K562 (cell line): ENCODE results near the gene ALOX12. TPM values are rescaled to one million over a fixed set of nuclear protein-coding genes. Genes with fewer than 3 reads are reported as not detected.

ENCODE experiments used
- ATF1 ChIP-seq, 2 experiments: fragments of 450-650 bp in 1 of 2; IDR thresholded peaks; 2 replicates each; pipeline ENCODE4 v1.6.1; 2016; ENCODE audit warnings: missing compliant biosample characterization in 1 of 2, missing genetic modification characterization in 1 of 2
- DNMT1 ChIP-seq: fragments of 450-650 bp; IDR thresholded peaks from 2 replicates; pipeline ENCODE4 v1.6.1; 2016; ENCODE audit warnings: antibody characterized with exemption, mild to moderate bottlenecking
- ESRRA ChIP-seq: fragments of 450-650 bp; IDR thresholded peaks from 2 replicates; pipeline ENCODE4 v1.6.1; 2014; ENCODE audit warnings: low read depth, mild to moderate bottlenecking, moderate library complexity, borderline replicate concordance
- HEY1 ChIP-seq: fragments of 250-450 bp; sonication (Bioruptor Pico); IDR thresholded peaks from 2 replicates; pipeline ENCODE4 v1.5.0; 2020; ENCODE audit warnings: mild to moderate bottlenecking, moderate library complexity, borderline replicate concordance
- KAT7 ChIP-seq: sonication (generic); formaldehyde crosslinking; IDR thresholded peaks from 2 replicates; pipeline ENCODE4 v1.8.0; 2022; ENCODE audit warnings: missing genetic modification reagents, mild to moderate bottlenecking, borderline replicate concordance
- KDM4B ChIP-seq, 2 experiments: fragments of 450-650 bp in 1 of 2; sonication (generic) in 1 of 2; IDR thresholded peaks; 2 replicates each; pipeline ENCODE4 v1.6.1; 2016 to 2017; ENCODE audit warnings: borderline replicate concordance in 2 of 2, antibody characterized with exemption in 1 of 2, low read depth in 1 of 2, mild to moderate bottlenecking in 1 of 2
- LCOR ChIP-seq: sonication (generic); formaldehyde crosslinking; IDR thresholded peaks from 2 replicates; pipeline ENCODE4 v1.8.0; 2022; ENCODE audit warnings: mild to moderate bottlenecking, missing genetic modification reagents
- MBD2 ChIP-seq: sonication (generic); IDR thresholded peaks from 2 replicates; pipeline ENCODE4 v1.6.1; 2016; ENCODE audit warnings: low read depth, borderline replicate concordance
- MCM5 ChIP-seq: fragments of 450-650 bp; IDR thresholded peaks from 2 replicates; pipeline ENCODE4 v1.6.1; 2016; ENCODE audit warnings: low read depth
- NFIC ChIP-seq: fragments of 450-650 bp; IDR thresholded peaks from 2 replicates; pipeline ENCODE4 v1.6.1; 2017; ENCODE audit warnings: mild to moderate bottlenecking, inconsistent platforms
- POLR2G ChIP-seq: fragments of 200-400 bp; formaldehyde crosslinking; IDR thresholded peaks from 2 replicates; pipeline ENCODE4 v1.6.1; 2017; ENCODE audit warnings: low read depth, mild to moderate bottlenecking, antibody characterized with exemption, low read length, moderate library complexity
- SAFB ChIP-seq: fragments of 200-400 bp; formaldehyde crosslinking; IDR thresholded peaks from 2 replicates; pipeline ENCODE4 v1.6.1; 2017; ENCODE audit warnings: low read depth, low read length, borderline replicate concordance
- TARDBP ChIP-seq: fragments of 450-650 bp; IDR thresholded peaks from 2 replicates; pipeline ENCODE4 v1.6.1; 2016
- ZC3H8 ChIP-seq: fragments of 450-650 bp; IDR thresholded peaks from 2 replicates; pipeline ENCODE4 v1.6.1; 2017
- ZFP30 ChIP-seq: fragments of 250-450 bp; sonication (Bioruptor Pico); IDR thresholded peaks from 2 replicates; pipeline ENCODE4 v1.8.0; 2022; ENCODE audit warnings: moderate library complexity, mild to moderate bottlenecking, inconsistent platforms, borderline replicate concordance
- ZNF764 ChIP-seq: fragments of 250-450 bp; sonication (Bioruptor Pico); IDR thresholded peaks from 2 replicates; pipeline ENCODE4 v1.4.0; 2020; ENCODE audit warnings: low read depth, mild to moderate bottlenecking, moderate library complexity
- polyA plus RNA-seq, 8 experiments: library from polyadenylated mRNA; depleted of rRNA in 4 of 8; stranded (reverse) in 5 of 8; unstranded in 3 of 8; fragments of >200 nt; fragmentation: Nextera tagmentation in 2 of 8; fragmentation: Illumina TruSeq in 1 of 8; extraction: Ambion mirVana in 2 of 8; extraction: Trizol in 1 of 8; gene quantifications; 2 replicates each; pipeline versions ENCODE4 v1.2.1 to v1.2.3, GENCODE V29; 2011 to 2014; ENCODE audit warnings: inconsistent platforms in 1 of 8, missing spikeins in 1 of 8
- total RNA-seq, 7 experiments: library from RNA; depleted of rRNA in 6 of 7; stranded (reverse); fragments of >200 nt in 6 of 7; fragmentation: Illumina TruSeq in 2 of 7; extraction: Trizol in 2 of 7; gene quantifications; 2 replicates each; pipeline versions ENCODE4 v1.2.1 to v1.2.3, GENCODE V29; 2011 to 2021; ENCODE audit warnings: low replicate concordance in 1 of 7
- TF ChIP-seq, protein P1 (sequence below), 2 experiments: fragments of 450-650 bp; conservative IDR thresholded peaks; 2 replicates each; pipeline ENCODE4 v1.6.1; 2017; ENCODE audit warnings: mild to moderate bottlenecking in 2 of 2, moderate library complexity in 2 of 2
- TF ChIP-seq, protein P2 (sequence below): fragments of 450-650 bp; IDR thresholded peaks from 2 replicates; pipeline ENCODE4 v1.6.1; 2016; ENCODE audit warnings: borderline replicate concordance
- TF ChIP-seq, protein P3 (sequence below): IDR thresholded peaks from 2 replicates; pipeline ENCODE4 v1.6.1; 2014; ENCODE audit warnings: antibody characterized with exemption
- TF ChIP-seq, protein P4 (sequence below): sonication (generic); formaldehyde crosslinking; IDR thresholded peaks from 2 replicates; pipeline ENCODE4 v1.8.0; 2022; ENCODE audit warnings: mild to moderate bottlenecking, missing genetic modification reagents
- TF ChIP-seq, protein P5 (sequence below): sonication (generic); formaldehyde crosslinking; IDR thresholded peaks from 2 replicates; pipeline ENCODE4 v1.9.0; 2022; ENCODE audit warnings: mild to moderate bottlenecking, missing genetic modification reagents

ALOX12 gene
- total and polyA plus RNA-seq, 9 of the 15 experiments (the other 6 are each of a cell fraction or from before 2014, with no cell fraction given): 0.09 to 1.1 (median 0.47) TPM; not detected in 1

DNA sequence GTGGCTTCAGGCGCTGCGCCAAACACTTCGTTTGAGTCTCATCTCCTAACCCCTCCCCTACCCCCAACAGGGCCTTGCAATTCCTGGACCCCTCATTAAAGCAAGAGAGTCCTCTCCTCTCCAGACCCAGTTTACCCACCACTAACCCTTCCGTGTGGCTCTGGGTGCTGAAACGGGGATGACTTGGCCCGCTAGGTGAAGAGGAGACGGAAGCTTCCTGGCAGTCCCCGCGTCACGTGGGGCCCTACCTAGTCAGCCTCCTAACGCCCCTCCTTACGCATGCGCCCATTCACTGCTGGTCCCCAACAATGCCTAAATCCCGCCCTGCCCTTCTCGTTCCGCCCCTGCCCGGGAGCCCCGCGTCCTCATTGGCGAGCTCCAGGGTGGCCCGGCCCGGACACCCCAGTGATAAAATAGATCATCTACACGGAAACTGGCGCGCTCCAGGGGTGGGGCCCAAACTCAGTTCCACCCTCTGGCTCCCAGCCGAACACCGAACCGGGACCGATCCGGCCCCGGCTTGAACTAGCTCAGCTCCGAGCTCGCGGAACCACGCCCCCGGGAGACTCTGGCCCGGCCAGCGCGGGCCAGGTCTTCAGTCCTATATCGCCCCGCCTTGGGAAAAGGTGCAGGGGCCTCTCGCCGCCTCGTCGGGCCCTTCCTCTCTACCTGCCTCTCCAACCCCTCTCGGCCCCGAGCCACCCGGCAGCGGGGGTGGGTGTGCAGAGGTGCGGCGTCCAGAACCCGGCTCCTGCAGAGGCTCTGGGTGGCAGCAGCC lies 39.9 kb downstream of the ALOX12 start, which contains the start of gene SLC16A13 (continued):
- TF ChIP-seq, protein P1, sequence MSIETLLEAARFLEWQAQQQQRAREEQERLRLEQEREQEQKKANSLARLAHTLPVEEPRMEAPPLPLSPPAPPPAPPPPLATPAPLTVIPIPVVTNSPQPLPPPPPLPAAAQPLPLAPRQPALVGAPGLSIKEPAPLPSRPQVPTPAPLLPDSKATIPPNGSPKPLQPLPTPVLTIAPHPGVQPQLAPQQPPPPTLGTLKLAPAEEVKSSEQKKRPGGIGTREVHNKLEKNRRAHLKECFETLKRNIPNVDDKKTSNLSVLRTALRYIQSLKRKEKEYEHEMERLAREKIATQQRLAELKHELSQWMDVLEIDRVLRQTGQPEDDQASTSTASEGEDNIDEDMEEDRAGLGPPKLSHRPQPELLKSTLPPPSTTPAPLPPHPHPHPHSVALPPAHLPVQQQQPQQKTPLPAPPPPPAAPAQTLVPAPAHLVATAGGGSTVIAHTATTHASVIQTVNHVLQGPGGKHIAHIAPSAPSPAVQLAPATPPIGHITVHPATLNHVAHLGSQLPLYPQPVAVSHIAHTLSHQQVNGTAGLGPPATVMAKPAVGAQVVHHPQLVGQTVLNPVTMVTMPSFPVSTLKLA (conservative IDR thresholded peaks at IDR 0.05): peak; percentile 65 to 75; a peak in 3 of 4 replicates
- TF ChIP-seq TARDBP (no peak), KAT7 (CRISPR knock-in tag) (peak; percentile 76; the same call in 1 of the 2 replicates), KDM4B (IDR thresholded peaks at IDR 0.05; ENCODE audit: borderline replicate concordance in 2 of 2, low read depth in 1 of 2) (peak in 1 of 2 experiments; percentile 42; a peak in 1 of 4 replicates), ZNF764 (CRISPR knock-in tag) (no peak), MBD2 (no peak), ZFP30 (CRISPR knock-in tag) (no peak), ATF1 (CRISPR knock-in tag; IDR thresholded peaks at IDR 0.05) (no peak), ATF1 (tag; IDR thresholded peaks at IDR 0.05) (peak; percentile 44; the same call in 1 of the 2 replicates), ZC3H8 (no peak), LCOR (peak; percentile 41; the same call in 1 of the 2 replicates), NFIC (peak; percentile 68), HEY1 (no peak), DNMT1 (no peak), ESRRA (0 out of 2 replicates have a peak, but pooled peaks have one; percentile 23), POLR2G (peak; percentile 86), MCM5 (no peak), SAFB (no peak)
- TF ChIP-seq, protein P2, sequence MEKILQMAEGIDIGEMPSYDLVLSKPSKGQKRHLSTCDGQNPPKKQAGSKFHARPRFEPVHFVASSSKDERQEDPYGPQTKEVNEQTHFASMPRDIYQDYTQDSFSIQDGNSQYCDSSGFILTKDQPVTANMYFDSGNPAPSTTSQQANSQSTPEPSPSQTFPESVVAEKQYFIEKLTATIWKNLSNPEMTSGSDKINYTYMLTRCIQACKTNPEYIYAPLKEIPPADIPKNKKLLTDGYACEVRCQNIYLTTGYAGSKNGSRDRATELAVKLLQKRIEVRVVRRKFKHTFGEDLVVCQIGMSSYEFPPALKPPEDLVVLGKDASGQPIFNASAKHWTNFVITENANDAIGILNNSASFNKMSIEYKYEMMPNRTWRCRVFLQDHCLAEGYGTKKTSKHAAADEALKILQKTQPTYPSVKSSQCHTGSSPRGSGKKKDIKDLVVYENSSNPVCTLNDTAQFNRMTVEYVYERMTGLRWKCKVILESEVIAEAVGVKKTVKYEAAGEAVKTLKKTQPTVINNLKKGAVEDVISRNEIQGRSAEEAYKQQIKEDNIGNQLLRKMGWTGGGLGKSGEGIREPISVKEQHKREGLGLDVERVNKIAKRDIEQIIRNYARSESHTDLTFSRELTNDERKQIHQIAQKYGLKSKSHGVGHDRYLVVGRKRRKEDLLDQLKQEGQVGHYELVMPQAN: 0 out of 2 replicates have a peak, but pooled peaks have one; percentile 11
- TF ChIP-seq, protein P3, sequence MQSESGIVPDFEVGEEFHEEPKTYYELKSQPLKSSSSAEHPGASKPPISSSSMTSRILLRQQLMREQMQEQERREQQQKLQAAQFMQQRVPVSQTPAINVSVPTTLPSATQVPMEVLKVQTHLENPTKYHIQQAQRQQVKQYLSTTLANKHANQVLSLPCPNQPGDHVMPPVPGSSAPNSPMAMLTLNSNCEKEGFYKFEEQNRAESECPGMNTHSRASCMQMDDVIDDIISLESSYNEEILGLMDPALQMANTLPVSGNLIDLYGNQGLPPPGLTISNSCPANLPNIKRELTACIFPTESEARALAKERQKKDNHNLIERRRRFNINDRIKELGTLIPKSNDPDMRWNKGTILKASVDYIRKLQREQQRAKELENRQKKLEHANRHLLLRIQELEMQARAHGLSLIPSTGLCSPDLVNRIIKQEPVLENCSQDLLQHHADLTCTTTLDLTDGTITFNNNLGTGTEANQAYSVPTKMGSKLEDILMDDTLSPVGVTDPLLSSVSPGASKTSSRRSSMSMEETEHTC: 0 out of 2 replicates have a peak, but pooled peaks have one; percentile 37
- TF ChIP-seq, protein P4, sequence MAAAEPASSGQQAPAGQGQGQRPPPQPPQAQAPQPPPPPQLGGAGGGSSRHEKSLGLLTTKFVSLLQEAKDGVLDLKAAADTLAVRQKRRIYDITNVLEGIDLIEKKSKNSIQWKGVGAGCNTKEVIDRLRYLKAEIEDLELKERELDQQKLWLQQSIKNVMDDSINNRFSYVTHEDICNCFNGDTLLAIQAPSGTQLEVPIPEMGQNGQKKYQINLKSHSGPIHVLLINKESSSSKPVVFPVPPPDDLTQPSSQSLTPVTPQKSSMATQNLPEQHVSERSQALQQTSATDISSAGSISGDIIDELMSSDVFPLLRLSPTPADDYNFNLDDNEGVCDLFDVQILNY: no peak
- TF ChIP-seq, protein P5, sequence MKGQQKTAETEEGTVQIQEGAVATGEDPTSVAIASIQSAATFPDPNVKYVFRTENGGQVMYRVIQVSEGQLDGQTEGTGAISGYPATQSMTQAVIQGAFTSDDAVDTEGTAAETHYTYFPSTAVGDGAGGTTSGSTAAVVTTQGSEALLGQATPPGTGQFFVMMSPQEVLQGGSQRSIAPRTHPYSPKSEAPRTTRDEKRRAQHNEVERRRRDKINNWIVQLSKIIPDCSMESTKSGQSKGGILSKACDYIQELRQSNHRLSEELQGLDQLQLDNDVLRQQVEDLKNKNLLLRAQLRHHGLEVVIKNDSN: peak; percentile 99
